ENCODE results near the gene NPNT. TPM values are rescaled to one million over a fixed set of nuclear protein-coding genes. Genes with fewer than 3 reads are reported as not detected.

The NPNT gene
- total RNA-seq, 1 donor from 2014 or later = 74.1 TPM

DNA sequence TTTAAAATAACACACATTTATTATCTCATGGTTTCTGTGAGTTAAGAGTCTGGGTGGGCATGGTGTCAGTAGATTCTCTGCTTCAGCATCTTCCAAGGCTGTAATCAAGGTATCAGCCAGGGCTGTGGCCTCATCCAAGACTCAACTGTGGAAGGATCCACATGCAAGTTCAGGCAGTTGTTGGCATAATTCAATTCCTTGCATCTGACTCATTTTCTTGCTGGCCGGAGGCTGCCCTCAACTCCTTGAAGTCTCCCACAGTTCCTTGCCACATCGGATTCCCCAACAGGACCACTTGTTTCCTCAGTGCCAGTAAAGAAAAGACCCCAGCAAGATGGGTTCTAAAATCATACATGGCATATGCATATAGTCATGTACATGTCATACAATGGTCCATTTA is 93.4 kb downstream of the NPNT start:
- H3K4me3 ChIP-seq (ENCODE audit: low read length in 3 of 3) = no peak overlapping the region
- H3K27me3 ChIP-seq (ENCODE audit: control insufficient read depth in 3 of 3, insufficient read depth in 3 of 3, low read length in 3 of 3) = no peaks in the 10 kb centered on the region
- H3K4me1 ChIP-seq (ENCODE audit: control insufficient read depth in 3 of 3, insufficient read depth in 3 of 3, low read length in 3 of 3) = peaks cover 26 to 28% (median 27%) of the 10 kb centered on the region in 3 donors
- H3K9me3 ChIP-seq (ENCODE audit: control insufficient read depth in 3 of 3, low read length in 3 of 3) = peaks cover 0 to 2% (median 0%) of the 10 kb centered on the region in 3 donors
- H3K27ac ChIP-seq (ENCODE audit: low read depth, low read length) = no peak overlapping the region
- no peaks in the 10 kb centered on the region for H3K36me3 ChIP-seq (ENCODE audit: control insufficient read depth in 3 of 3, insufficient read depth in 3 of 3, low read length in 3 of 3)
- no peak overlapping the region for H3K9ac ChIP-seq (ENCODE audit: low read depth in 1 of 3, low read length in 3 of 3)

DNA sequence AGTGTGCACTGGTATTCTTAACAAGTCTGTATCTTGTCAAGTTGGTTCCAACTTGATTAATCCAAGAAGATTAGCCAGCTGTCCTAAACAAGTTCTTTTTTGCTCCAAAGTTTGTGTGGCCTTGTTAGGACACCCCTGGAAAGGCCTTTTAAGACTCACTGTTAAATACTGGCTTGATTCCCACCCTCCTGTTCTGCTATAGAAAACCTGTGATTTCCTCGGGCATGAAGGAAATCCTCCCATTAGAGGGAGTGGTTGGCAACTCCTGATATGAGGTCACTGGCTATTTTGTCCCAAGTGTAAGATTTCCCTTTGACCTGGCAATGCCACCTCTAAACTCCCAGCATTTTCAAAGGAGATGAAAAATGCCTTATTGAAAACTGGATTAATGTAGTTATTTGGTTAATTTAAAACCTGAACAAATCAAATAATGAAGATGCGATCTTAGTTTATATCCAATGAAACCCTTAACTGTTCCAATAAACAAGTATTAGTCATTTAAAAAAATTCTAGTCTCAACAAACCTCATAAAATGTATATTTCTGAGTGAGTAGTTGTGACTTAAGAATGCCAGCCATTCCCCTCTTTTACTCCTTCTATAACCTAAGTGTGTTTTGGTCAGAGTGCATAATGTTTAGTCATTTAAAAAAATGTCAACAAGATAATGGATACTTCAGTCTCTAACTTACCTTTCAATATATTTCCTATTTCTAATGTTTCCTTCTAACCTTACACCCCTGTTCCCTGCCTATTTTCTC is 94.4 kb downstream of the NPNT start:
- H3K27me3 ChIP-seq (ENCODE audit: control insufficient read depth in 3 of 3, insufficient read depth in 3 of 3, low read length in 3 of 3) = no peaks in the 10 kb centered on the region
- H3K9me3 ChIP-seq (ENCODE audit: control insufficient read depth in 3 of 3, low read length in 3 of 3) = peaks cover 0 to 2% (median 0%) of the 10 kb centered on the region in 3 donors
- peaks cover 27 to 29% (median 28%) of the 10 kb centered on the region in 3 donors for H3K4me1 ChIP-seq (ENCODE audit: control insufficient read depth in 3 of 3, insufficient read depth in 3 of 3, low read length in 3 of 3)
- H3K9ac ChIP-seq (ENCODE audit: low read depth in 1 of 3, low read length in 3 of 3) = peak overlapping the region in 1 of 3 donors; percentile 11
- peak overlapping the region; percentile 84 for H3K27ac ChIP-seq (ENCODE audit: low read depth, low read length)
- no peak overlapping the region for H3K4me3 ChIP-seq (ENCODE audit: low read length in 3 of 3)
- no peaks in the 10 kb centered on the region for H3K36me3 ChIP-seq (ENCODE audit: control insufficient read depth in 3 of 3, insufficient read depth in 3 of 3, low read length in 3 of 3)

DNA sequence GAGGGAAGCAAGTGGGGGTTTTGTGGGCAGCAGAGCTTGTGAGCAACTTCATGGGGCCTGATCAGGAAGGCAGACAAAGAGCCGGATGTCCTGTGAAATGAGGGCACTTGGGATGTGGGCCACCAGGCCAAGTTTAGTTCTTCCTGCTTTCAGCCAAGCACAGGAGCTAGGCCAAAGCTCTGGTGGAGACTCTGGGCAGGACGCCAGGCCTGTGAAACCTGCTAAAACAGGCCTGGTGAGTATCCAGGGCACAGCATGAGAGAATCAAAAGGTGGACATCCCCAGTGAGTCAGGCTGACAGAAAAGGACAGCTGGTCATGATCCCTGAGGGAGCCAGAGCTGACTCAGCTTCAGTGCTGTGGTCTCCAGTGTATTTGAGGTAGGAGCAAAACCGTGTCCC is 95.7 kb downstream of the NPNT start:
- peak overlapping the region; percentile 84 for H3K27ac ChIP-seq (ENCODE audit: low read depth, low read length)
- H3K9me3 ChIP-seq (ENCODE audit: control insufficient read depth in 3 of 3, low read length in 3 of 3) = peaks cover 0 to 2% (median 0%) of the 10 kb centered on the region in 3 donors
- H3K4me3 ChIP-seq (ENCODE audit: low read length in 3 of 3) = peak overlapping the region in 2 of 3 donors; percentile 6 to 17
- peaks cover 27 to 29% (median 28%) of the 10 kb centered on the region in 3 donors for H3K4me1 ChIP-seq (ENCODE audit: control insufficient read depth in 3 of 3, insufficient read depth in 3 of 3, low read length in 3 of 3)
- no peaks in the 10 kb centered on the region for H3K27me3 ChIP-seq (ENCODE audit: control insufficient read depth in 3 of 3, insufficient read depth in 3 of 3, low read length in 3 of 3)
- no peaks in the 10 kb centered on the region for H3K36me3 ChIP-seq (ENCODE audit: control insufficient read depth in 3 of 3, insufficient read depth in 3 of 3, low read length in 3 of 3)
- peak overlapping the region in 2 of 3 donors; percentile 11 to 67 for H3K9ac ChIP-seq (ENCODE audit: low read depth in 1 of 3, low read length in 3 of 3)

DNA sequence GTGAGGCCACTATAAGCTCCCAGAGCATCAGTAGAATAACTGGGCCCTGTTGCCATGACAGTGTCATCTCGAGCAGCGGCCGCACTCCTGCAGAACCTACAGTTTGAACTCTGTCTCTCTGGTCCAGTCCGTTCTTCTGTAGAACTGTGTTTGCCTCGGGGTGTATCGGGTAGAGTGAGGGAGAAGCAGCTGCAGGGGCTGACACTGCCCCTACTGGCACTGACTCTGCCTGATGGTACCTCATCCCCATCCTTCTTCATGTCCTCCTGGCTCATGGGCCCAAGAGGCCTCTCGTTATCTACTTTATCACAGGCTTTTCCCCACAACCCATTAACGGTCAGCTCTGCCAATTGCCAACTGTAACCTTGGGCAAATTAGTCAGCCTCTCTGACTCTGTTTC is 96.5 kb downstream of the NPNT start:
- Histone ChIP-seq H3K9ac (ENCODE audit: low read depth in 1 of 3, low read length in 3 of 3) (peak overlapping the region in 1 of 3 donors; percentile 2), H3K4me1 (ENCODE audit: control insufficient read depth in 3 of 3, insufficient read depth in 3 of 3, low read length in 3 of 3) (peaks cover 27 to 29% (median 28%) of the 10 kb centered on the region in 3 donors), H3K4me3 (ENCODE audit: low read length in 3 of 3) (no peak overlapping the region), H3K27me3 (ENCODE audit: control insufficient read depth in 3 of 3, insufficient read depth in 3 of 3, low read length in 3 of 3) (peaks cover 0 to under 1% (median 0%) of the 10 kb centered on the region in 3 donors), H3K27ac (ENCODE audit: low read depth, low read length) (peak overlapping the region; percentile 84), H3K9me3 (ENCODE audit: control insufficient read depth in 3 of 3, low read length in 3 of 3) (peaks cover 0 to 2% (median 0%) of the 10 kb centered on the region in 3 donors), H3K36me3 (ENCODE audit: control insufficient read depth in 3 of 3, insufficient read depth in 3 of 3, low read length in 3 of 3) (no peaks in the 10 kb centered on the region)

DNA sequence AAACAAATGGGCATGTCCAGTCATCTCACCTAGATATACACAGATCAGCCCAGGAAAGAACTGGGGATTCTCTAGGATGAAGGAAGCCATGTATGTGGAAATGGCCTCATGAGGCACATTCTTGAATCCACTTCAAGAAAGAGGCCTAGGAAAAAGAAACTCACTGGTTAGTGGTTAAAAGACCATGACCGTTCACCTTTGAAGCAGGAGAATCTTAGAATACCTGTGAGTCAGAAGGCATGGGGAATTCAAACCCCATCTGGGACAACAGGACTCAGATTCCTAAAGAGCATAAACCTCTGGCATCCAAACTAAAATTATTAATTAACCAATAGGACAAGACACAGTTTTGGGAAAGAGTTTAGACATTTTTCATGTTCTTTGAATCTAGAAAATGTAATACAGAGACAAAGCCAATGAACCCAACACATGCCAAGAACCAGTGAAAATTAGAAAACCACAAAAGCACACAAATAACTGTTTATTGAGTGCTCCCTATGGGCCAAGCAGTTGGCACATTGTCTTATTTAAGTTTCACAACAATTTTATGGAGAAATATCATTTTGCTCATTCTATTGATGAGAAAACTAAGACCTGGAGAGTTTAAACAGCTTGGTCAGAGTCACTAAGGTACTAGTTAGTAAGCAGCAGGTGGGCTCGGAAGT is 97.5 kb downstream of the NPNT start:
- Histone ChIP-seq H3K9ac (ENCODE audit: low read depth in 1 of 3, low read length in 3 of 3) (no peak overlapping the region), H3K4me1 (ENCODE audit: control insufficient read depth in 3 of 3, insufficient read depth in 3 of 3, low read length in 3 of 3) (peaks cover 27 to 29% (median 28%) of the 10 kb centered on the region in 3 donors), H3K27ac (ENCODE audit: low read depth, low read length) (no peak overlapping the region), H3K36me3 (ENCODE audit: control insufficient read depth in 3 of 3, insufficient read depth in 3 of 3, low read length in 3 of 3) (no peaks in the 10 kb centered on the region), H3K4me3 (ENCODE audit: low read length in 3 of 3) (no peak overlapping the region), H3K27me3 (ENCODE audit: control insufficient read depth in 3 of 3, insufficient read depth in 3 of 3, low read length in 3 of 3) (peaks cover 0 to 3% (median 0%) of the 10 kb centered on the region in 3 donors), H3K9me3 (ENCODE audit: control insufficient read depth in 3 of 3, low read length in 3 of 3) (peaks cover 0 to 2% (median 0%) of the 10 kb centered on the region in 3 donors)

DNA sequence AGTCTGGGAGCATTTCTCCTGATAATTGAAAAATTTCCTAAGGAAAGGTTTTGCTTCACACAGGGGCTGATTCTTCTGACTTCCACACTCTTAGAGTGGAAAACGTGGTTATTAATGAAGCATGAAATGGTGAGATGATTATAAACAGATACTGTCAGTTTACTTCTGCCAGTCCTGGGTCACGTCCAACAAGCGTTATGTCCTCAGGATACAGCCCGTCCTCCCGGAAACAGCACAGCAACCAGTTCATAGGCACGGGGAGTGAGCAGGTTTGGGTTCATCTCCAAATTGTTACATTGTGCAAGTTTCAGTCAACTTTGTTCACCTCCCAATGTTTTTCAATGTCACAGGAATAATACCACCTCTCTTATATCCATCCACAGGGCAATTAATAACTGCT is 98.8 kb downstream of the NPNT start:
- Histone ChIP-seq H3K36me3 (ENCODE audit: control insufficient read depth in 3 of 3, insufficient read depth in 3 of 3, low read length in 3 of 3) (no peaks in the 10 kb centered on the region), H3K27ac (ENCODE audit: low read depth, low read length) (no peak overlapping the region), H3K9ac (ENCODE audit: low read depth in 1 of 3, low read length in 3 of 3) (no peak overlapping the region), H3K4me1 (ENCODE audit: control insufficient read depth in 3 of 3, insufficient read depth in 3 of 3, low read length in 3 of 3) (peaks cover 25 to 28% (median 27%) of the 10 kb centered on the region in 3 donors), H3K4me3 (ENCODE audit: low read length in 3 of 3) (no peak overlapping the region), H3K27me3 (ENCODE audit: control insufficient read depth in 3 of 3, insufficient read depth in 3 of 3, low read length in 3 of 3) (peaks cover 0 to 3% (median 0%) of the 10 kb centered on the region in 3 donors), H3K9me3 (ENCODE audit: control insufficient read depth in 3 of 3, low read length in 3 of 3) (no peaks in the 10 kb centered on the region)

DNA sequence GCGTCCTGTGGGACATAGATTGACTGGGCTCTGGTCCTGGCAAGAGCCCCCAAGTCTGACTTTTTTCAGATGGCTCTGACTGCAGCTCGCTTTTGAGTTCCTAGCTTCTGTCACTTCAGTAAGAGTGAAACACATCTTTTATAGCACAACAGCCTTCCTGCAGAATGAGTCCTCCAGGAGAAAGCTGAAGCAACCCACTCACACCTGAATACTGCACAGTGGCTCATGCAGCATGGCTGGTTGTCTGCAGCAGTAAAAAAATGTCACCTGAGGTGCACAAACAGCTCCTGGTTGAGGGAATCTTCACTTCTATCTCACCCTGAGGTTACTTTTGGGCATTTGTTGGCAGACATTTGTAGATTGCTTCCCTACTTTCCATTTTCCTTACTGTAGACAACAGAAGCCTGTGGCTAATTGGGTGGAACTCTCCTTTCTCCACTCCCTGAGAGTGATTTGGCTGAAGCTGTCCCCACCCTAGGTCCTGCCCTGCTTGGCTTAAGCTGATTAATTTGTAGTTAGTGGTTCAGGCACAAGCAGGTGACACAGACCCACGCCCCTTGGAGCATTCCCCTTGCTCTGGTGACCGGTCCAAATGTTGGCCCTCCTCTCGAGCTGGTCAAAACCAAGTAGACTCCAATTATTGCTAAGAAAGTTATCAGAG is 99.7 kb downstream of the NPNT start:
- Histone ChIP-seq H3K9me3 (ENCODE audit: control insufficient read depth in 3 of 3, low read length in 3 of 3) (no peaks in the 10 kb centered on the region), H3K4me3 (ENCODE audit: low read length in 3 of 3) (no peak overlapping the region), H3K27me3 (ENCODE audit: control insufficient read depth in 3 of 3, insufficient read depth in 3 of 3, low read length in 3 of 3) (peaks cover 0 to 3% (median 0%) of the 10 kb centered on the region in 3 donors), H3K4me1 (ENCODE audit: control insufficient read depth in 3 of 3, insufficient read depth in 3 of 3, low read length in 3 of 3) (peaks cover 18 to 20% (median 19%) of the 10 kb centered on the region in 3 donors), H3K27ac (ENCODE audit: low read depth, low read length) (no peak overlapping the region), H3K9ac (ENCODE audit: low read depth in 1 of 3, low read length in 3 of 3) (no peak overlapping the region), H3K36me3 (ENCODE audit: control insufficient read depth in 3 of 3, insufficient read depth in 3 of 3, low read length in 3 of 3) (no peaks in the 10 kb centered on the region)

DNA sequence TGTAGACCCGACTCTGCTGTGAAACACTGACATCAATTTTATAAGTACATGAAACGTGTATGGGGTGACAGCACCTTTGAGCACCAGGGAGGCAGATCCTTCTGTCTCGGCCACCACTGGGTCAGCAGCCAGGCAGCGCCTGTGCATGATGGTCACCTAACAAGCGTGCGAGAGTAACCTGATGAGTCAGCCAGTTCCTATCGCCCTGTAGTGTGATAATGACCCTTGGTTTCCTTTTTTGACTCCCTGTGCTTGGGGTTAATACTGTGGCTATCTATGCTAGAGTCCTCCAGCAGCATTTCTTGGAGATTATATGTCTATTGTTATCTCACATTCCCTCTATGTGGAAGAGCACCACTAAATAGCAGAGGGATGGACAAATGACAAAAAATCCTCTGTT is 101.6 kb downstream of the NPNT start:
- H3K4me3 ChIP-seq (ENCODE audit: low read length in 3 of 3) = no peak overlapping the region
- no peak overlapping the region for H3K9ac ChIP-seq (ENCODE audit: low read depth in 1 of 3, low read length in 3 of 3)
- H3K4me1 ChIP-seq (ENCODE audit: control insufficient read depth in 3 of 3, insufficient read depth in 3 of 3, low read length in 3 of 3) = peaks cover under 1 to 3% (median 1%) of the 10 kb centered on the region in 3 donors
- peaks cover 0 to 3% (median 0%) of the 10 kb centered on the region in 3 donors for H3K27me3 ChIP-seq (ENCODE audit: control insufficient read depth in 3 of 3, insufficient read depth in 3 of 3, low read length in 3 of 3)
- H3K9me3 ChIP-seq (ENCODE audit: control insufficient read depth in 3 of 3, low read length in 3 of 3) = no peaks in the 10 kb centered on the region
- no peak overlapping the region for H3K27ac ChIP-seq (ENCODE audit: low read depth, low read length)
- no peaks in the 10 kb centered on the region for H3K36me3 ChIP-seq (ENCODE audit: control insufficient read depth in 3 of 3, insufficient read depth in 3 of 3, low read length in 3 of 3)

DNA sequence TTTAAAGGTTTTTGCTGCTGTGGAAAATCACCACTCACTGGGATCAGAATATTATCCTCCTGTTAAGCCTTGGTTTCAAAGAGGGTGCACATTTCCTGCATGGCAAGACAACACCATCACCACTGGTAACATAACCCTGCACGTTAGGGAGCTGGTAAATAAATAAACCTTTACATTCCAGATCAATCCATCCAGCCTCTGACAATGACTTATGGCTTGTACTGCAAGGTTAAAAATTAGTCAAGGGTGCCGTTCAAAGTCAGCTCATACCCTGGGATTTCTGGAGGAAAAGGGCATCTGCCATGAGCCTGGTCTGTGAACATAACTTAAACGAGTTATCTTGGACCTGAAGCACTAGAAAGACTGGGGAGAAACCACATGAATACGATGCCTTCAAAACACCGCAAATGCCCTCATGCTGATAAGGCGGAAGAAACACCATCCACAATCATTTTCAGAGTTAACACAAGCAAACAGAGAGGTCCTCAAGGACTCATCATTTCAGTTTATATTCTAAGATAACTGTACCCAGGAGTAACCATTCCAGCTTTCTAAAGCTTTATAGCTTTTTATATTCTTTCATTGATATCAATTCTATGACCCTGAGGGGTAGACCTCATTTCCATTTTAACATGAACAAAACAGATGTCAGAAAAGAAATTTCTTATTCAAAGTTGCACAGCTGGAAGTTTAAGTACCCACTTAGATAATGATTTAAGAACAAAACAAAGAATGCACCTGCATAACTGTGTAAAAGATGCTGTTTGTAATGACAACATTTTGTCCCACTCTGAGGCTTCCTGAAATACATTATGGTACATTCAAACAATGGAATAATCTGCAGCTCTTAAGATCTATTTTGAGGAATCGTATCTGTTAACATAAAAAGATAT is 103.1 kb downstream of the NPNT start:
- H3K4me1 ChIP-seq (ENCODE audit: control insufficient read depth in 3 of 3, insufficient read depth in 3 of 3, low read length in 3 of 3) = peaks cover 0 to 3% (median 0%) of the 10 kb centered on the region in 3 donors
- no peak overlapping the region for H3K27ac ChIP-seq (ENCODE audit: low read depth, low read length)
- no peak overlapping the region for H3K4me3 ChIP-seq (ENCODE audit: low read length in 3 of 3)
- no peaks in the 10 kb centered on the region for H3K9me3 ChIP-seq (ENCODE audit: control insufficient read depth in 3 of 3, low read length in 3 of 3)
- no peak overlapping the region for H3K9ac ChIP-seq (ENCODE audit: low read depth in 1 of 3, low read length in 3 of 3)
- no peaks in the 10 kb centered on the region for H3K36me3 ChIP-seq (ENCODE audit: control insufficient read depth in 3 of 3, insufficient read depth in 3 of 3, low read length in 3 of 3)
- peaks cover 0 to 3% (median 0%) of the 10 kb centered on the region in 3 donors for H3K27me3 ChIP-seq (ENCODE audit: control insufficient read depth in 3 of 3, insufficient read depth in 3 of 3, low read length in 3 of 3)

All from skeletal muscle tissue (tissue), 4 donors.